NB4 (cell line): ENCODE data around the gene CPSF7.

Experiments
- DNase-seq: peaks from one replicate; pipeline ENCODE4 v3.0.0; 2010; ENCODE audit warnings: low read depth
- H3K4me3 ChIP-seq: one replicate; pipeline ENCODE4 v1.5.1; 2011; ENCODE audit warnings: mild to moderate bottlenecking, low read depth, low read length, moderate library complexity
- CTCF ChIP-seq: IDR thresholded peaks from one replicate; pipeline ENCODE4 v1.5.1; 2012; ENCODE audit warnings: low read depth, low read length
- MAX ChIP-seq: IDR thresholded peaks from 2 replicates; pipeline ENCODE4 v1.6.1; 2011; ENCODE audit warnings: low read depth, low read length
- MYC ChIP-seq: IDR thresholded peaks from 2 replicates; pipeline ENCODE4 v1.6.1; 2011; ENCODE audit warnings: low read depth, low read length
- POLR2A ChIP-seq: IDR thresholded peaks from 2 replicates; pipeline ENCODE4 v1.6.1; 2011; ENCODE audit warnings: mild to moderate bottlenecking; ENCODE audit not compliant: insufficient read length; ENCODE audit errors: extremely low read depth

CPSF7 gene

GRCh38 chr11:61406991-61407728 lies 22.6 kb downstream of the CPSF7 start:
- DNase-seq: no peak

GRCh38 chr11:61406067-61406466 lies 23.7 kb downstream of the CPSF7 start:
- DNase-seq: no peak
- no peak overlapping the region for H3K4me3 ChIP-seq
- TF ChIP-seq CTCF (no peak), POLR2A (no peak), MYC (no peak)

More at GRCh38 chr11:61406991-61407728, 22.6 kb downstream of the CPSF7 start:
- TF ChIP-seq POLR2A (no peak), MAX (no peak), CTCF (no peak), MYC (no peak)
- no peak overlapping the region for H3K4me3 ChIP-seq

GRCh38 chr11:61404641-61405040 lies 25.1 kb downstream of the CPSF7 start:
- TF ChIP-seq POLR2A (no peak), MAX (no peak), CTCF (no peak), MYC (no peak)
- no peak overlapping the region for H3K4me3 ChIP-seq
- no peak for DNase-seq

- TF ChIP-seq MYC: no peak
- TF ChIP-seq MAX: no peak
- TF ChIP-seq POLR2A: no peak
- no peak for DNase-seq
Observed at GRCh38 chr11:61404103-61404502, 25.7 kb downstream of the CPSF7 start.

GRCh38 chr11:61403658-61404057 lies 26.1 kb downstream of the CPSF7 start:
- no peak for TF ChIP-seq MAX
- TF ChIP-seq POLR2A: no peak
- TF ChIP-seq CTCF: no peak
- no peak for TF ChIP-seq MYC
- peak; percentile 40 for DNase-seq

More at GRCh38 chr11:61404103-61404502, 25.7 kb downstream of the CPSF7 start:
- no peak overlapping the region for H3K4me3 ChIP-seq

DNA sequence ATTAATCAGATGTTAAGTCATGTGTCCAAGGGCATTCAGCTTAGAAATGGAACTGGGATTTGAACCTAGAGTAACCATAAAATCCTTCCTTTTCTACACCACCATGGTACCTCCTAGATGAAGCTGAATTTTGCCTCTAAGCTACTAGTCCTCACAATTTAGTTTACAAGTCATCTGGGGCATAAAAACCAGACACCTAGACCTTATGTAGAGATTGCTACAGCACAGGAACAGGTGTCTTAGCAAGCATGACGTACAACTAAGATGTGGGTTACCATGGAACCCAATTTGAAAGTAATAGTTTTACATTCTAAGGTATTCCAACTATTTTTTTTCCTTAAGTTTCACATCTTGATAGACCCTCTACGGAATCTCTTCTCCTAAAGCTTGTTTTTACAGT lies 28.2 kb downstream of the CPSF7 start:
- DNase-seq: no peak
- no peak overlapping the region for H3K4me3 ChIP-seq
- TF ChIP-seq POLR2A: no peak
- TF ChIP-seq MAX: no peak
- no peak for TF ChIP-seq MYC
- no peak for TF ChIP-seq CTCF

More at GRCh38 chr11:61403658-61404057, 26.1 kb downstream of the CPSF7 start:
- H3K4me3 ChIP-seq: no peak overlapping the region
